Endothelial cell (in vitro differentiated cells): ENCODE results near the gene PLXNA3. TPM values are rescaled to one million over a fixed set of nuclear protein-coding genes. Genes with fewer than 3 reads are reported as not detected.

Experiments
- DNase-seq: peaks from one replicate; pipeline ENCODE4 v3.0.0; 2021; ENCODE audit warnings: low spot score
- H3K27ac Mint-ChIP-seq: one replicate; pipeline ENCODE4 v1.8.0; 2021; ENCODE audit warnings: mixed read lengths, inconsistent platforms; ENCODE audit not compliant: unreplicated experiment
- H3K27me3 Mint-ChIP-seq: one replicate; pipeline ENCODE4 v1.8.0; 2021; ENCODE audit warnings: mild to moderate bottlenecking, moderate library complexity, mixed read lengths, inconsistent platforms; ENCODE audit not compliant: unreplicated experiment
- H3K36me3 Mint-ChIP-seq: one replicate; pipeline ENCODE4 v1.8.0; 2021; ENCODE audit warnings: mild to moderate bottlenecking, low read depth, mixed read lengths, inconsistent platforms; ENCODE audit not compliant: unreplicated experiment
- H3K4me1 Mint-ChIP-seq: one replicate; pipeline ENCODE4 v1.8.0; 2021; ENCODE audit warnings: mild to moderate bottlenecking, mixed read lengths, inconsistent platforms; ENCODE audit not compliant: unreplicated experiment
- H3K4me3 Mint-ChIP-seq: one replicate; pipeline ENCODE4 v1.8.0; 2021; ENCODE audit warnings: mild to moderate bottlenecking, mixed read lengths, inconsistent platforms; ENCODE audit not compliant: unreplicated experiment
- H3K9me3 Mint-ChIP-seq: one replicate; pipeline ENCODE4 v1.8.0; 2021; ENCODE audit warnings: mixed read lengths, inconsistent platforms; ENCODE audit not compliant: unreplicated experiment
- total RNA-seq: library from RNA; stranded (reverse); fragmentation: NEBNext Ultra II Directional; extraction: Animal tissue kit (Norgen Biotek cat#: 25700); gene quantifications from one replicate; pipeline ENCODE4 v1.2.1, GENCODE V29; 2021; ENCODE audit not compliant: unreplicated experiment
- TF ChIP-seq, protein P1 (sequence below): fragments of 200-600 bp; sonication (generic); IDR thresholded peaks from one replicate; pipeline ENCODE4 v1.5.0; 2021; ENCODE audit warnings: antibody characterized with exemption; ENCODE audit not compliant: unreplicated experiment

PLXNA3 gene
- total RNA-seq, 1 donor from 2014 or later, result 54.5 TPM

- no peak overlapping the region for H3K27ac Mint-ChIP-seq
- no peak overlapping the region for H3K4me3 Mint-ChIP-seq
- no peak for DNase-seq
Observed at GRCh38 chrX:154473683-154474082, 15.6 kb downstream of the PLXNA3 start.

DNA sequence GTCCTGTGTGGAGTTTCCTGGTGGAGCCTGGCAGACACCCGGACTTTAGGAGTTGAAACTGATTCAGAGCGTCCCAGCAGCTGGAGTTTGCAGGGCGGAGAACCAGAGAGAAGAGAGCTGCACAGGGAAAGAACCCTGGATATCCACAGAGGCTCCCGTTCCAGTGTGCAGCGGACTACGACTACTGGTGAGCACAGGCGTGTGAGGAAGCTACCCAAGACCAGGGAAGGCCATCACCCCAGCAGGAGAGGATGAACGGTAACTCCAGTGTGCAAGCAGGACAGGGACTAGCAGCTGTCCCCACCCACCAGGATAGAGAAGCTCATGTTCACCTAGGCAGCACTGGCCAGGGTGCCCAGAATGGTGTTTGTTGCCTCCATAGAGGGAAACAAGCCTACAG is 18.7 kb downstream of the PLXNA3 start:
- Mint-ChIP-seq H3K4me3 (no peak overlapping the region), H3K27ac (no peak overlapping the region)

More at GRCh38 chrX:154473683-154474082, 15.6 kb downstream of the PLXNA3 start:
- Mint-ChIP-seq H3K9me3 (no peaks in the 10 kb centered on the region), H3K27me3 (peaks cover 3% of the 10 kb centered on the region), H3K4me1 (no peaks in the 10 kb centered on the region), H3K36me3 (peaks cover 4% of the 10 kb centered on the region)
- TF ChIP-seq, protein P1, sequence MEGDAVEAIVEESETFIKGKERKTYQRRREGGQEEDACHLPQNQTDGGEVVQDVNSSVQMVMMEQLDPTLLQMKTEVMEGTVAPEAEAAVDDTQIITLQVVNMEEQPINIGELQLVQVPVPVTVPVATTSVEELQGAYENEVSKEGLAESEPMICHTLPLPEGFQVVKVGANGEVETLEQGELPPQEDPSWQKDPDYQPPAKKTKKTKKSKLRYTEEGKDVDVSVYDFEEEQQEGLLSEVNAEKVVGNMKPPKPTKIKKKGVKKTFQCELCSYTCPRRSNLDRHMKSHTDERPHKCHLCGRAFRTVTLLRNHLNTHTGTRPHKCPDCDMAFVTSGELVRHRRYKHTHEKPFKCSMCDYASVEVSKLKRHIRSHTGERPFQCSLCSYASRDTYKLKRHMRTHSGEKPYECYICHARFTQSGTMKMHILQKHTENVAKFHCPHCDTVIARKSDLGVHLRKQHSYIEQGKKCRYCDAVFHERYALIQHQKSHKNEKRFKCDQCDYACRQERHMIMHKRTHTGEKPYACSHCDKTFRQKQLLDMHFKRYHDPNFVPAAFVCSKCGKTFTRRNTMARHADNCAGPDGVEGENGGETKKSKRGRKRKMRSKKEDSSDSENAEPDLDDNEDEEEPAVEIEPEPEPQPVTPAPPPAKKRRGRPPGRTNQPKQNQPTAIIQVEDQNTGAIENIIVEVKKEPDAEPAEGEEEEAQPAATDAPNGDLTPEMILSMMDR, result no peak

GRCh38 chrX:154477891-154478477 is 19.9 kb downstream of the PLXNA3 start:
- no peak overlapping the region for H3K27ac Mint-ChIP-seq
- TF ChIP-seq, protein P1, result no peak
- no peak for DNase-seq
- no peaks in the 10 kb centered on the region for H3K9me3 Mint-ChIP-seq
- peak overlapping the region; percentile 86 for H3K4me3 Mint-ChIP-seq
- H3K27me3 Mint-ChIP-seq, result peaks cover 2% of the 10 kb centered on the region
- no peaks in the 10 kb centered on the region for H3K4me1 Mint-ChIP-seq
- peaks cover 4% of the 10 kb centered on the region for H3K36me3 Mint-ChIP-seq

More for the DNA sequence above, 18.7 kb downstream of the PLXNA3 start:
- Mint-ChIP-seq H3K9me3 (no peaks in the 10 kb centered on the region), H3K36me3 (peaks cover 4% of the 10 kb centered on the region), H3K4me1 (no peaks in the 10 kb centered on the region), H3K27me3 (peaks cover 2% of the 10 kb centered on the region)
- TF ChIP-seq, protein P1, result no peak
- DNase-seq, result no peak

GRCh38 chrX:154478728-154479622 is 20.9 kb downstream of the PLXNA3 start, which contains the start of gene LAGE3:
Gene LAGE3, minus strand, starts transcription at chrX:154479281. Its CDS starts 366 bp downstream, at chrX:154478915.
- H3K36me3 Mint-ChIP-seq, result no peaks in the 10 kb centered on the region

More at GRCh38 chrX:154478728-154479622, 20.9 kb downstream of the PLXNA3 start, which contains the start of gene LAGE3:
- Mint-ChIP-seq H3K27me3 (peaks cover 2% of the 10 kb centered on the region), H3K4me1 (peaks cover 5% of the 10 kb centered on the region), H3K27ac (no peak within 1 kb of the TSS), H3K4me3 (peak within 1 kb of the TSS; percentile 86), H3K9me3 (no peaks in the 10 kb centered on the region)
- peak; percentile 94 for DNase-seq
- TF ChIP-seq, protein P1, result no peak
